ENCODE measurements around the gene BIVM. TPM values are rescaled to one million over a fixed set of nuclear protein-coding genes. Genes with fewer than 3 reads are reported as not detected.

Gene BIVM
- polyA plus RNA-seq, 1 of the 3 experiments (the other 2 are of a cell fraction), result 8.8 TPM

DNA sequence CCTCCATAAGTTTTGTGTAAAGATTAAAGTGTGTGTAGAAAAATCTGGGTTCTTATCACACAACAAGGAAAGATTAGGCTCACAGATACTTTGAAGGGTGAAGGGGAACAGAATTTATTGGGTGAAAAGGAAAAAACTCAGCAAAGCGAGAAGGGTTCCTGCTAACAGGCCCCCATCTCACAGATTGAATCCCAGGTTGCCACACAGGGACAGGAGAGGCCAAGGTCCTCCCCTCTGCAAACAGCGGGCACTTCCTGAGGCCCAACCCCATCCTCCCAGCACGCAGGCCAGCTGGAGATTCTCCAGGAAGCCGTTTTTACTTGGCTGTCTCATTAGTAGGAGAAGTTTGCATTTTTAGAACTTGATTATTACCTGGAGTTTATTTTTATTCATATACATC is 31.7 kb downstream of the BIVM start:
- Histone ChIP-seq H3K36me3 (replicated peaks in 1 of 2; ENCODE audit: control insufficient read depth in 1 of 2, insufficient read depth in 2 of 2, low read length in 1 of 2) (peaks cover 26 to 37% of the 10 kb centered on the region in 2 experiments), H3K79me2 (ENCODE audit: insufficient read depth) (peaks cover 4% of the 10 kb centered on the region; the same call in 1 of the 2 replicates), H3K4me2 (no peak overlapping the region), H3K9me3 (no peaks in the 10 kb centered on the region), H3K9ac (no peak overlapping the region), H3F3A (replicated peaks; ENCODE audit: insufficient read depth) (peaks cover 20% of the 10 kb centered on the region), H4K20me1 (ENCODE audit: insufficient read depth) (no peaks in the 10 kb centered on the region), H3K9me2 (no peaks in the 10 kb centered on the region), H2AFZ (ENCODE audit: low read depth) (no peak overlapping the region), H3K27me3 (ENCODE audit: insufficient read depth) (no peaks in the 10 kb centered on the region), H3K27ac (ENCODE audit: low read depth in 2 of 2, low read length in 1 of 2) (no peak overlapping the region), H3K4me3 (ENCODE audit: low read depth in 2 of 2, low read length in 1 of 2) (no peak overlapping the region), H3K4me1 (ENCODE audit: control insufficient read depth in 1 of 2, insufficient read depth in 2 of 2, low read depth in 1 of 2, low read length in 1 of 2) (peaks cover 0 to 1% of the 10 kb centered on the region in 2 experiments; a peak in 2 of 4 replicates)
- TF ChIP-seq SIN3A (IDR thresholded peaks at IDR 0.05; ENCODE audit: borderline replicate concordance, low read depth, low read length), result no peak
- no peak for TF ChIP-seq RXRA (IDR thresholded peaks at IDR 0.05; ENCODE audit: borderline replicate concordance, low read depth)
- TF ChIP-seq, protein P1, sequence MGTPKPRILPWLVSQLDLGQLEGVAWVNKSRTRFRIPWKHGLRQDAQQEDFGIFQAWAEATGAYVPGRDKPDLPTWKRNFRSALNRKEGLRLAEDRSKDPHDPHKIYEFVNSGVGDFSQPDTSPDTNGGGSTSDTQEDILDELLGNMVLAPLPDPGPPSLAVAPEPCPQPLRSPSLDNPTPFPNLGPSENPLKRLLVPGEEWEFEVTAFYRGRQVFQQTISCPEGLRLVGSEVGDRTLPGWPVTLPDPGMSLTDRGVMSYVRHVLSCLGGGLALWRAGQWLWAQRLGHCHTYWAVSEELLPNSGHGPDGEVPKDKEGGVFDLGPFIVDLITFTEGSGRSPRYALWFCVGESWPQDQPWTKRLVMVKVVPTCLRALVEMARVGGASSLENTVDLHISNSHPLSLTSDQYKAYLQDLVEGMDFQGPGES (IDR thresholded peaks at IDR 0.05; ENCODE audit: low read depth, low read length), result no peak
- TF ChIP-seq FOSL2 (IDR thresholded peaks at IDR 0.05; ENCODE audit: borderline replicate concordance, low read depth), result no peak
- no peak for TF ChIP-seq GATA2 (CRISPR knock-in tag; IDR thresholded peaks at IDR 0.05)
- TF ChIP-seq YY1 (IDR thresholded peaks at IDR 0.05; ENCODE audit: low read depth), result no peak
- no peak for TF ChIP-seq EP300 (IDR thresholded peaks at IDR 0.05; ENCODE audit: borderline replicate concordance in 1 of 2, low read depth in 1 of 2, low read length in 1 of 2)
- TF ChIP-seq EZH2phosphoT487 (IDR thresholded peaks at IDR 0.05; ENCODE audit: borderline replicate concordance, low read depth), result no peak
- no peak for TF ChIP-seq ELF1 (IDR thresholded peaks at IDR 0.05)
- TF ChIP-seq NRF1 (IDR thresholded peaks at IDR 0.05; ENCODE audit: low read depth, low read length), result no peak
- TF ChIP-seq SMC3 (IDR thresholded peaks at IDR 0.05; ENCODE audit: low read depth, low read length), result no peak
- CTCF ChIA-PET, result no interaction called here
- WGBS (ENCODE audit: low lambda C conversion rate), result 69% methylated on average over 4 of the region's 4 CpGs
- DNase-seq, result no peak
- POLR2A ChIA-PET, result no interaction called here

DNA sequence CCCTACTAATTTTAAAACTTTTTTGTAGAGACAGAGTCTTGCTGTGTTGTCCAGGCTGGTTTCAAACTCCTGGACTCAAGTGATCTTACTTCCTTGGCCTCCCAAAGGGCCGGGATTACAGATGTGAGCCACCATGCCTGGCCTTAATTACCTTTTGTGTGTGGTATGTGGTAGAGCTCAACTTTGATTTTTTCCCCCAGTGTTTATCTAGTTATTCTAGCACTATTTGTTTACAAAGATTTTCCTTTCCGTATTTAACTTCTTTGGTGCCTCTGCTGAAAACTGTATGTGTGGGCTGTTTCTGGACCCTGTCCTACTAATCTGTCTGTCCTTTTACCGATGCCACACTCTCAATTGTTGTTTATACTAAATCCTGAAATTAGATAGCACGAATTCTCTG is 37.6 kb downstream of the BIVM start:
- H3K27ac ChIP-seq (ENCODE audit: low read depth in 2 of 2, low read length in 1 of 2), result no peak overlapping the region
- H3K36me3 ChIP-seq (replicated peaks in 1 of 2; ENCODE audit: control insufficient read depth in 1 of 2, insufficient read depth in 2 of 2, low read length in 1 of 2), result peaks cover 31 to 55% of the 10 kb centered on the region in 2 experiments
- no peaks in the 10 kb centered on the region for H3K9me2 ChIP-seq
- ChIA-PET CTCF (interaction anchor here (1.3 kb wide), 1 partner anchor 37 kb away, joined by 3 read pairs; no protein-coding TSS in a partner anchor), POLR2A (no interaction called here)
- H3K4me2 ChIP-seq, result no peak overlapping the region
- no peaks in the 10 kb centered on the region for H3K9me3 ChIP-seq
- no peaks in the 10 kb centered on the region for H4K20me1 ChIP-seq (ENCODE audit: insufficient read depth)
- H3K4me1 ChIP-seq (ENCODE audit: control insufficient read depth in 1 of 2, insufficient read depth in 2 of 2, low read depth in 1 of 2, low read length in 1 of 2), result no peaks in the 10 kb centered on the region
- peaks cover 3% of the 10 kb centered on the region for H3F3A ChIP-seq (replicated peaks; ENCODE audit: insufficient read depth)
- H3K4me3 ChIP-seq (ENCODE audit: low read depth in 2 of 2, low read length in 1 of 2), result no peak overlapping the region
- H2AFZ ChIP-seq (ENCODE audit: low read depth), result no peak overlapping the region
- whole genome bisulfite sequencing (ENCODE audit: low lambda C conversion rate), result 93% methylated on average over 4 of the region's 4 CpGs
- no peaks in the 10 kb centered on the region for H3K79me2 ChIP-seq (ENCODE audit: insufficient read depth)
- TF ChIP-seq GATA2 (CRISPR knock-in tag; IDR thresholded peaks at IDR 0.05) (no peak), NRF1 (IDR thresholded peaks at IDR 0.05; ENCODE audit: low read depth, low read length) (no peak), SMC3 (IDR thresholded peaks at IDR 0.05; ENCODE audit: low read depth, low read length) (no peak), TEAD4 (IDR thresholded peaks at IDR 0.05; ENCODE audit: borderline replicate concordance, insufficient read depth) (no peak)
- DNase-seq, result no peak
- H3K9ac ChIP-seq, result no peak overlapping the region
- H3K27me3 ChIP-seq (ENCODE audit: insufficient read depth), result no peaks in the 10 kb centered on the region

Data from SK-N-SH (cell line).